C4-2B (cell line): ENCODE measurements around the gene RNF2.

ENCODE experiments used
- ZFX ChIP-seq: fragments of 450-650 bp; IDR thresholded peaks from 2 replicates; pipeline ENCODE4 v1.6.1; 2017
- TF ChIP-seq, protein P1 (sequence below): fragments of 450-650 bp; conservative IDR thresholded peaks from 2 replicates; pipeline ENCODE4 v1.5.1; 2017; ENCODE audit warnings: mild to moderate bottlenecking

DNA sequence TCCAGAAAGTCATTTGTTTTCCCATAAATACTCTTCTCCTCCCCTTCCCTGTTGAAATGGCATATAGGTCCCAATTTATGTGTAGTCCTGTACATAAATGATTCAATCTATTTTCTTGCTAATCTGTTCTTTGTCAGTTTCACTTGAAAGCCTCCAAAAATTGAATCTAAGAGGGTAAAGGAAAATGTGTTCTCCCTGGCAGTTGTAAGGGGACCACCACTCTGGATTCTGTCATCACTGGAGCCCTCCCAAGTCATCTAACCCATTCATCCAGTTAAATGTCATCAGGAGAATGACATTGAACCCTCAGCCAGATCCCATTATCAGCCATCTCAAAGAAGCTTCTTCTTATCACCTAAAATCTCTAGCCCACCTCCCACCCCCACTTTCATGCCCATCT lies 35.0 kb upstream of the RNF2 start:
- TF ChIP-seq, protein P1, sequence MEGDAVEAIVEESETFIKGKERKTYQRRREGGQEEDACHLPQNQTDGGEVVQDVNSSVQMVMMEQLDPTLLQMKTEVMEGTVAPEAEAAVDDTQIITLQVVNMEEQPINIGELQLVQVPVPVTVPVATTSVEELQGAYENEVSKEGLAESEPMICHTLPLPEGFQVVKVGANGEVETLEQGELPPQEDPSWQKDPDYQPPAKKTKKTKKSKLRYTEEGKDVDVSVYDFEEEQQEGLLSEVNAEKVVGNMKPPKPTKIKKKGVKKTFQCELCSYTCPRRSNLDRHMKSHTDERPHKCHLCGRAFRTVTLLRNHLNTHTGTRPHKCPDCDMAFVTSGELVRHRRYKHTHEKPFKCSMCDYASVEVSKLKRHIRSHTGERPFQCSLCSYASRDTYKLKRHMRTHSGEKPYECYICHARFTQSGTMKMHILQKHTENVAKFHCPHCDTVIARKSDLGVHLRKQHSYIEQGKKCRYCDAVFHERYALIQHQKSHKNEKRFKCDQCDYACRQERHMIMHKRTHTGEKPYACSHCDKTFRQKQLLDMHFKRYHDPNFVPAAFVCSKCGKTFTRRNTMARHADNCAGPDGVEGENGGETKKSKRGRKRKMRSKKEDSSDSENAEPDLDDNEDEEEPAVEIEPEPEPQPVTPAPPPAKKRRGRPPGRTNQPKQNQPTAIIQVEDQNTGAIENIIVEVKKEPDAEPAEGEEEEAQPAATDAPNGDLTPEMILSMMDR: no peak
- no peak for TF ChIP-seq ZFX
